GM21390 (cell line): Measurements from ENCODE around the gene CST9L.
"Not testable (repeated sequence)": the region's sequence is repeated elsewhere in the genome, so short reads cannot be mapped to it uniquely, and the experiment has no call there.

Source experiments
- ATAC-seq: cut with Tn5 transposase; IDR thresholded peaks from one replicate; pipeline ENCODE4 v1.9.1; 2021; ENCODE audit not compliant: unreplicated experiment

Gene CST9L

GRCh38 chr20:23586735-23587525 lies 18.6 kb upstream of the CST9L start:
- ATAC-seq, result no peak

DNA sequence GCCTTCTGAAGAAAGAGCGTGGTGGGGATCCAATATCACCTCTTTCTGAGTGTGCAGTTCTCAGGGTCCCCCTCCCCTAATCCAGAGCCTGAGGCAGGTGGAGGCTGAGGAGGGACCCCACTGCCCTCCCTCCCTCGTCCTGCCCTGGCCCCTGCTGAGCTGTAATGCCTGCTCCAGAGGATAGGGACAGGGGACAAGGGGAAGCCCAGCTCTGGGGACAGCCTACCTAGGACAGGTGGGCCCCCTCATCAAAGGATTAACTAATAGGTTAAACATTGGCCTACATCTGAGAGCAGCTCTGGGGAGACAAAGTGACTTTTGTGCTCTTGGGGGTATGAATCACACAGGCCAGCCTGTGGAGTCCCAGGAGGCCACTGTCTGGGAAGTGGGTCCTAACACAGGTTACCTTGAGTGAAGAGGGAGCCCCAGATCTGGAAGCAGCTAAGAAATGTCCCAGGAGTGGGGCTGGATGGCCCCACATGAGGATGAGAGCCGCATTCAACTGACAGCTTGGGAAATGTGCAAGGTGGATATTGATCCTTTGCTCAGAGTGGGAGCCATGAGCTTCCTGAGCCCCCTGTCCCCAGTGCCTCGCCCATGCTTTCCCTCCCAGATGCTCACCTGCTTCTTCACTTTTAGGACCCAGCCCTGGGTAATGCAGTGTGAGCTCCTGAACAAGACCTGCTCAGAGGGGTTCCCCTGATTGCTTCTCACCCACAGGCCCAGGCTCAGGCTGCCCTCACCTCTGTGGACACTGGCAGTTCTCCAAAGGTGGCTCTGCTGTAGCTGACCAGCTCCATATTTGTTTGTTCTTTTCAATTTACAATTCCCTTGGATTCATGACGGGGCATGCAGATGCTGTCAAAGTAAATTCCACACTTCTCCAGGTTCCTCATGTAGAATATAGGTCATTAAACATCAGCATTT lies 17.8 kb upstream of the CST9L start:
- no peak for ATAC-seq

GRCh38 chr20:23585449-23585807 lies 17.1 kb upstream of the CST9L start:
- no peak for ATAC-seq

DNA sequence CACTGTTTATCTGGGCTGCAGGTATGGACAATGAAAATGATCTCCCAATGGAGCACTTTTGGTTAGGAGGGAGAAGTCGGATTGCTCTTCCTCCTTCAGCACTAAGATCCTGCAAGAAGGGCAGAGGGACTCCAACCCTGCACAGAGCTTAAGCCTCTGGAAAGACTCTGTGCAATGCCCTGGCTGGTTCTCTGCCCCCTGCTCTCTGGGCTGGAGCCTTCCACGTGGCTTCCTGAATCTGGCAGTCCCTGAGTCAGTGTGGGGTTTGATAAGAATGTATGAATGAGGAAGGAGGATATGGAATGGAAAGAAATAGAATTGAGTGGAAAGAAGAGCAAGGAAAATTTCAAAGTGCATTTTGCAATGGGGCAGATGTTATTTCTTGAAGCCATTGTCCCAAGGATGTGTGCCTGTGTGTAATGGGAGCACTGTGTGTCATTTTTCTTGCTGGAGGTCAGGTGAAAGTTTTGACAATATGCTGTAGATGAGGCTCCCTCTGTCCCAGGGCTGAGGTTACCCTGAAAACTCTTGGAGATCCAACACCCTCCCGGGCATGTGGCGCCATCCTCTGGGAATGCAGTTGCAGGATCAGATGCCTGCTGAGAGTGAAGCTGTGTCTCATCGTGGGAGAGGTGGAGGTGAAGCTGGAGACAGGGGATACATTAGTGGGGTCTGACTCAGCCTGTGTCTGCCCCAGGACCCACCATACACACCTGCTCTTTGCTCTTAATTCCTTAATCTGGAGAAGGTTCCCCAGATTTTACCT lies 16.3 kb upstream of the CST9L start:
- no peak for ATAC-seq

DNA sequence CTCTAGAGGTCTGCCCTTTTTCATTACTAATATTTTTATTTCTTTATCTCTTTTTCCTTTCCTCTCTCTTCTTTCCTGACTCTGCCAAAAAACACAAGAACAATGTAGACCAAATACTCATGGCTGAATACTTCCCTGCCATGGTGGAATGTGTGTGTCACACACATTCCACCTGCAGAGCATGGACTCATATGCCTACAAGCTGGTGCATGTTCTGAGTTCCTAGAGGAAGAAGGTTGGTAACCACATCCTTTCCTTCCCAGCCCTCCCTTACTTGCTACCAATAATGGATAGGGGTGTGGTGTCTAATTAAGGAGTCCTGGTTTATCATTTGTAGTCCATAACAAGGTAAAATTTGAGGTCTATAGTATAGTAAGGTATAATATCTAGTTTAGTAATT lies 15.2 kb upstream of the CST9L start:
- no peak for ATAC-seq

- no peak for ATAC-seq
Observed at GRCh38 chr20:23582293-23582692, 14.0 kb upstream of the CST9L start.

- not testable (repeated sequence) for ATAC-seq
Observed at GRCh38 chr20:23581833-23582232, 13.5 kb upstream of the CST9L start.

DNA sequence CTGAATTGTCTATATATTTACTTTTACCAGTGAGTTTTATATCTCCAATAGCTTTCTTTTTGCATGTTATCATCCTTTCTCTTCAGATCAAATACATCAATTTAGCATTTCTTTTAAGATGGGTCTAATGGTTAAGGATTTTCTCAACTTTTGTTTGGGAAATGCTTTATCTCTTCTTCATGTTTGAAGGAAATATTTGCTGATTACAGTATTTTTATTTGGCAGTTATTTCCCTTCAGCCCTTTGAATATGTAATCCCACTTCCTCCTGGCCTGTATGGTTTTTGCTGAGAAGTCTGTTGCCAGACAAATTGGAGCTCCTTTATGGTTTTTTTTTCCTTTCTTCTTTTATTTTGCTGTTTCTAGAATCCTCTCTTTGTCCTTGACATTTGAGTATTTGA lies 6.7 kb upstream of the CST9L start:
- ATAC-seq, result no peak

DNA sequence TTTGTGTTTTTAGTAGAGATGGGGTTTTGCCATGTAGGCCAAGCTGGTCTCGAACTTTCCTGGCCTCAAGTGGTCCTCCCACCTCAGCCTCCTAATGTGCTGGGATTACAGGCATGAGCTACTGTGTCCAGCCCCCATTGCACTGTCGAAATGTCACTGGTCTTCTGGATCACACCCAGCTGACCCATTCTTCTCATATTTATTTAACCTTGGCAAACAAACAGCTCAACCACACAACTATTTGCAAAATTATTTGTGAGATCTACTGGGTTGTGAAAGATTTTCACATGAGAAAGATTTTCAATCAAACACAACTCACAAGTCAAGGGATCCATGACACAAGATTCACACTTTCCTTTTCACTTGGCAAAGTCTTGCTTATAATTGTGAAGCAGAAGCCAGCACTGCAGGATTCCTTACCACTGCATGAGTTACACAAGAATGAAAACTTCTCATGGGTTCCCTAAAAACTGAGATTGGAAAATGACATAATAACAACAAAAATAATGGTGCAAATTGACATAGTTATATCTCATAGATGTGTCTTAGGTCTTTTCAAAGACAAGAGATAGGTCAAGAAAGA lies 2.0 kb upstream of the CST9L start:
- ATAC-seq, result no peak

- no peak for ATAC-seq
Observed at GRCh38 chr20:23569570-23569969, 1.3 kb upstream of the CST9L start.

- no peak for ATAC-seq
Observed at GRCh38 chr20:23568971-23569330, 667 bp upstream of the CST9L start.

GRCh38 chr20:23566199-23566932 lies 1.9 kb downstream of the CST9L start:
- ATAC-seq, result no peak

DNA sequence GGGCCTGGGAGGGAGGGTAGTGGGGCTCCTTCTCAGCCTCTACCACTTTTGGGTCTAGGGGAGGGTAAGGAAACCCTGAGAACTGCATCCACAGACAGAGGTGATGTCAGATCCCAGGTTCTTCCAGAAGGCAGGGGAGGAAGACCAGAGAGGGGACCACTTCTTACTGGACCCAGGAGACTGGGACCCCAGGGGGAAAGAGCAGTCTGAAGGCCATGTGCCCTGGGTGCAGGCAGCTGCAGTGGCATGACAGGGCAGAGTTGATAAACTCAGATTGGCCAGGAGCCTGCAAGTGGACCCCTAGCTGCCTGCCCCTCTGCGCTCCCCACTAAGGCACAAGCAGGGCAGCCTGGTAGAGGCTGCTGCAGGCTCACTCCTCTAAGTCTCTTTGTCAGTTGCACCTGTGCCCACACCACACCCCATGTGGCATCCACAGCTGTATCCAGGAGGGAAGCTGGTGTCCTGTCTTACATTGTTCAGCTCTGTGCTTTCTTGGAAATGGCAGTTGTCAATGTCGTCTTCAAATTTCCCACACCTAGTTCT lies 2.7 kb downstream of the CST9L start:
- no peak for ATAC-seq

DNA sequence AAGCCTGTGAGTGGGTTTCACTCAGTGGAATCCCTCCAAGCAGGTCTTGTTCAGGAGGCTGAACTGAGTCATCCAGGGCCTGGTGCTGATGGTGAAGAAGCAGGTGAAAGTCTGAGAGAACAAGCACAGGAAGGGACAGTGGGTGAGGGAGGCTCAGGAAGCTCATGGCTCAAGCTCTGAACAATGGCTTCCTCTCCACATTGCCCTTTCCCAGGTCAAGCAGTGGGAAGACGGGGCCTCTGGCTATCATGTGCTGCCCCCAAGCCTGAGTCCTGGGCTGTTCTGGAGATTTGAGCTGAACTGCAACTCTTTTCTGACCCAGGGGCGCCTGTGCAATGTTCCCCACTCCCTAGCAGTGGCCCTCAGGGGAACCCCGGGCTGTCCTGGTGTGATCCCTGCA lies 3.4 kb downstream of the CST9L start:
- ATAC-seq, result no peak

GRCh38 chr20:23562721-23563342 lies 5.5 kb downstream of the CST9L start:
- no peak for ATAC-seq

DNA sequence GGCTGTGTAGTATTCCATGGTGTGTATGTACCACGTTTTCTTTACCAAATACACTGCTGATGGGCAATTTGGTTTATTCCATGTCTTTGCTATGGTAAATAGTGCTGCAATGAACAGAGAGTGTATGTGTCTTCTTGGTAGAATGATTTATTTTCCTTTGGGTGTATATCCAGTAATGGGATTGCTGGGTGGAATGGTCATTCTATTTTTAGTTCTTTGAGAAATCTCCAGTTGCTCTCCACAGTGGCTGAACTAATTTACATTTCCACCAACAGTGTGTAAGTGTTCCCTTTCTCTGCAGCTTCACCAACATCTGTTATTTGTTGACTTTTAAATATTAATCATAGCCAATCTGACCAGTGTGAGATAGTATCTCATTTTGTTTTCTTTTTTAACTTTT lies 13.9 kb downstream of the CST9L start:
- ATAC-seq, result no peak

DNA sequence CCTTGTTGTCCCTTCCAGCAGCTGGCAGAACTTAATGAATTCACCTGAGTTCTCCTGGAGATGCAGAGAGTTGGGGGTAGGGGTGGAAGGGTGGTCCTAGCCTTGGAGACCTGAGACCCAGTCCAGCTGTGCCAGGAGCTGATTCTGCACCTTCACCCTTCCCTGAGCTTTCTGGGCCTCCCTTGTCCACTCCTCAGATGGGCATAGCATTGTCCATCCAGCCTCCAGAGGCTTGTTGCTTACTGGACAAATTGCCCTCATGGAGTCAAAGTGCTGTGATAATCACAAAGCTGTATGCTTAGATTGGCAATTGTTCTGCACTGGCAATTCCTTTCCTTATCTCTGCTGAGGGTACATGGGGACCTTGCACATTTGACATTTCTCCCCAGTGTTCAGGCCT lies 16.5 kb downstream of the CST9L start:
- no peak for ATAC-seq

- ATAC-seq, result no peak
Observed at GRCh38 chr20:23551383-23551782, 16.9 kb downstream of the CST9L start.

DNA sequence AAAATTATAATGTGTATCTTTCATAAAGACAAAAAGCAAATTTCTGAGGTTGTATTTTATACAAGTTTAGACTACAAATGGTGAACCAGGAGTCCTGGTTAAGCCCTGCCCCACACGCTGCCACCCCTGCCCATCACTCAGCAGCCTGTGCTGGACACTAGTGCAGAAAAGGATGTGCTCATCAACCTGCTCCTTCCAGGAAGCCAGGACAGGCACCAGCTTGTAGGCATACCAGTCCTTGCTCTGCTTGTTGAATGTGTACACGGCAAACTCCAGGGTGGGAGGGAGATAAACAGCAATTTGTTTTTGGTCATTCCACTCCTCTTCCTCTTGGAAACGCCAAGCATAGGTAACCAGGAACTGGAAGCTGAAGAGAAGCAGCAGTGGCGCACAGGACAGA lies 18.1 kb downstream of the CST9L start:
- no peak for ATAC-seq

DNA sequence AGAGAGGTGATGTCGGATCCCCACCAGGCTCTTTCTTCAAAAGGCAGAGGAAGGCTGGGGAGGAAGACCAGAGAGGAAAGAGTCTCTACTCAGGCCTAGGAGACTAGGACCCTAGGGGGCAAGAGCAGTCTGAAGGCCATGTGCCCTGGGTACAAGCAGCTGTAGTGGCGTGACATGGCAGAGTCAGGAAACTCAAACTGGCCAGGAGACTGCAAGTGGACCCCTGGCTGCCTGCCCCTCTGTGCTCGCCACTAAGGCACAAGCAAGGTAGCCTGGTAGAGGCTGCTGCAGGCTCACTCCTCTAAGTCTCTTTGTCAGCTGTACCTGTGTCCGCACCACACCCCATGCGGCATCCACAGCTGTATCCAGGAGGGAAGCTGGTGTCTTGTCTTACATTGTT lies 19.9 kb downstream of the CST9L start:
- ATAC-seq, result no peak
